Transverse colon (tissue), 4 donors: ENCODE measurements around the gene FA2H.

Experiments
- POLR2AphosphoS5 ChIP-seq, 3 donors: sonication (generic); formaldehyde crosslinking; IDR thresholded peaks; one replicate each; pipeline ENCODE4 v1.6.1; 2016; ENCODE audit warnings: antibody characterized with exemption in 3 of 3
- TF ChIP-seq, protein P1 (sequence below), 5 experiments: fragments of 200-600 bp in 3 of 5; fragments of 450-650 bp in 2 of 5; sonication (generic) in 3 of 5; IDR thresholded peaks; 1 replicate in 2 of 5; 2 replicates in 3 of 5; pipeline ENCODE4 v1.5.1; 2016 to 2017; ENCODE audit warnings: antibody characterized with exemption in 5 of 5, inconsistent platforms in 3 of 5, mild to moderate bottlenecking in 2 of 5, moderate library complexity in 1 of 5

DNA sequence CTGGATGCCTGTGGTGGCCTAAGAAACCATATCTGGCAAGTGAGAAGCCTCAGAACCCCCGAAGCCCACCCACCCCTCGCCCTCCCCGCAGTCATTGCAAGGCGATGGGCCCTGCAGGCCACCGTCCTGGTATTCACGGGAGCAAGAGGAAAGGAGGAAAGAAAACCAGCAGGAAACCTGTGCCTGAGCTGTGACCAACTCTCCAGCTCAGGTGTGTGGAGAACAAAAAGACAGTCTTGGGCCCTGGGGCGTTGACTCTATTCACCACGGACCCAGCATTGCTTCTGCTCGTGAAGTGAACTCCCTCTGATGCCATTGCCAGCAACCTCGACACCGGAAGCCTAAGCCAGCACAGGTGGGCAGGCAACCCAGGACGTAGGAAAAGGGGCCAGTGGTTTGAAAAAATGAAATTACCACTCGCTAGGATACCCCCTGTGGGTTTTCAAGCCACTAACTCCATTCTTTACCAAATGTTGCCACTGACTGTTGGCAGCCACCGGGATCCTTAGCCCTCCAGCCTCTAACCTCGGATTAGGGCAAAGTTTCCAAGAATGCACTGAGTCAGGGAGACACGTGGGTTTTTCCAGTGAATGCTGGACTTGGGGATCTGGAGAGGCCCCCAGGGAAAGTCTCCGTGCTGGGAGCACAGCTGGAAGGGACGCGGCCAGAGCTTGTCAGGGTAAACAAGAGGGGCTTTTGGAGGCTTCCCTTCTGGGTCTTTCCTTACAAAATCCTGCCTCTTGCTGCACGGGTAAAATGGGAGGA, 25.1 kb downstream of the FA2H start:
- TF ChIP-seq, protein P1, sequence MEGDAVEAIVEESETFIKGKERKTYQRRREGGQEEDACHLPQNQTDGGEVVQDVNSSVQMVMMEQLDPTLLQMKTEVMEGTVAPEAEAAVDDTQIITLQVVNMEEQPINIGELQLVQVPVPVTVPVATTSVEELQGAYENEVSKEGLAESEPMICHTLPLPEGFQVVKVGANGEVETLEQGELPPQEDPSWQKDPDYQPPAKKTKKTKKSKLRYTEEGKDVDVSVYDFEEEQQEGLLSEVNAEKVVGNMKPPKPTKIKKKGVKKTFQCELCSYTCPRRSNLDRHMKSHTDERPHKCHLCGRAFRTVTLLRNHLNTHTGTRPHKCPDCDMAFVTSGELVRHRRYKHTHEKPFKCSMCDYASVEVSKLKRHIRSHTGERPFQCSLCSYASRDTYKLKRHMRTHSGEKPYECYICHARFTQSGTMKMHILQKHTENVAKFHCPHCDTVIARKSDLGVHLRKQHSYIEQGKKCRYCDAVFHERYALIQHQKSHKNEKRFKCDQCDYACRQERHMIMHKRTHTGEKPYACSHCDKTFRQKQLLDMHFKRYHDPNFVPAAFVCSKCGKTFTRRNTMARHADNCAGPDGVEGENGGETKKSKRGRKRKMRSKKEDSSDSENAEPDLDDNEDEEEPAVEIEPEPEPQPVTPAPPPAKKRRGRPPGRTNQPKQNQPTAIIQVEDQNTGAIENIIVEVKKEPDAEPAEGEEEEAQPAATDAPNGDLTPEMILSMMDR (IDR thresholded peaks at IDR 0.05), result no peak
- no peak for TF ChIP-seq POLR2AphosphoS5 (IDR thresholded peaks at IDR 0.05)
